ENCODE measurements around the gene MLXIPL.

DNA sequence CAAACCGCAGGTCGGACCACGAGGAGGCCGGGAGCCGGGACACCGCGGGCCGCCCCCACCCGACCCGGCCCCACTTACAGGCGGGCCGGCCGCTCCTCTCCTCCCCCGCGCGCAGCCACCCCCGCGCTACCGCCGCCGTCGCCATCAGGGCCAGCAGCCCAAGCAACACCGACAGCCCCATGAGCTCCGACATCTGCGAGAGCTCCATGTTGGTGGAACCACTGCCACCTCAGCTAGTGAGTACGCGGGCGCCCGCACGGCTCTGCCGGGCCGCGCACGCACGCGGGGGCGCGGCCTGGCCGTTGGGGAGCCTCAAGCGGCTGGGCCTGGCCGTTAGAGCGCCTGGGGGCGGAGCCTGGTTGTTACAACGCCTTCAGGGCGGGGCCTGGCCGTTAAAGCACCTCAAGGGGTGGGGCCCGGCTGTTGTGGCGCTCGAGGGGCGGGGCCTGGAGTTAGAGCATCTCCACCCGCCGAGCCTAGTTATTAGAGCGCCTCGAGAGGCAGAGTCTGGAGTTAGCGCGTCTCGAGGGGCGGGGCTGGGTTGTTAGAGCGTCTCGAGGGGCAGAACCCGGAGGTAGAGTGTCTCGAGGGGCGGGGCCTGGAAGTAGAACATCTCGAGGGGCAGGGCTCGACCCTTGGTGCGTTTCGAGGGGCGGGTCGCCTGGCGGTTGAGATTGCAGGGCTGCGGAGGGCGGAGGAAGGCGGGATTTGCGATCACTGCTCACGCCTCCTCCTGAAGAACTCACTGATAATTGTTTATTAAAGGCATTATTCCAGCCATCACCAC lies 45.8 kb downstream of the MLXIPL start, which contains the start of gene TBL2:
- TF ChIP-seq ZNF274 (IDR thresholded peaks at IDR 0.05; ENCODE audit: borderline replicate concordance, extremely low read depth, low read length) (no peak), GABPA (IDR thresholded peaks at IDR 0.05; ENCODE audit: borderline replicate concordance, insufficient read depth, low read length) (no peak), CHD2 (IDR thresholded peaks at IDR 0.05; ENCODE audit: low read length) (no peak)
- TF ChIP-seq, protein P1, sequence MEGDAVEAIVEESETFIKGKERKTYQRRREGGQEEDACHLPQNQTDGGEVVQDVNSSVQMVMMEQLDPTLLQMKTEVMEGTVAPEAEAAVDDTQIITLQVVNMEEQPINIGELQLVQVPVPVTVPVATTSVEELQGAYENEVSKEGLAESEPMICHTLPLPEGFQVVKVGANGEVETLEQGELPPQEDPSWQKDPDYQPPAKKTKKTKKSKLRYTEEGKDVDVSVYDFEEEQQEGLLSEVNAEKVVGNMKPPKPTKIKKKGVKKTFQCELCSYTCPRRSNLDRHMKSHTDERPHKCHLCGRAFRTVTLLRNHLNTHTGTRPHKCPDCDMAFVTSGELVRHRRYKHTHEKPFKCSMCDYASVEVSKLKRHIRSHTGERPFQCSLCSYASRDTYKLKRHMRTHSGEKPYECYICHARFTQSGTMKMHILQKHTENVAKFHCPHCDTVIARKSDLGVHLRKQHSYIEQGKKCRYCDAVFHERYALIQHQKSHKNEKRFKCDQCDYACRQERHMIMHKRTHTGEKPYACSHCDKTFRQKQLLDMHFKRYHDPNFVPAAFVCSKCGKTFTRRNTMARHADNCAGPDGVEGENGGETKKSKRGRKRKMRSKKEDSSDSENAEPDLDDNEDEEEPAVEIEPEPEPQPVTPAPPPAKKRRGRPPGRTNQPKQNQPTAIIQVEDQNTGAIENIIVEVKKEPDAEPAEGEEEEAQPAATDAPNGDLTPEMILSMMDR (IDR thresholded peaks at IDR 0.05; ENCODE audit: control extremely low read depth in 1 of 3, insufficient read depth in 1 of 3, low read depth in 1 of 3, low read length in 3 of 3), result no peak; a peak in 1 of 4 replicates
